ENCODE data around the gene C1orf226. TPM values are rescaled to one million over a fixed set of nuclear protein-coding genes. Genes with fewer than 3 reads are reported as not detected.

The C1orf226 gene
- total and polyA plus RNA-seq, 12 donors: 1.0 to 6.7 (median 5.3) TPM

- Histone ChIP-seq H3K9me3 (no peaks in the 10 kb centered on the region), H3K36me3 (peaks cover 0 to 4% (median 0%) of the 10 kb centered on the region in 9 donors), H3K4me3 (no peak overlapping the region), H3K4me1 (no peaks in the 10 kb centered on the region), H3K27me3 (no peaks in the 10 kb centered on the region), H3K27ac (no peak overlapping the region)
- no peak for DNase-seq
- no peak for ATAC-seq
- WGBS, 2 donors: 84 to 100% methylated on average over 1 of the region's 1 CpG
- TF ChIP-seq CTCF (IDR thresholded peaks at IDR 0.05): no peak
- intact Hi-C loops (cut with DNase I): no loop called here
Measured at GRCh38 chr1:162342452-162342983, 39.0 kb upstream of the C1orf226 start.

DNA sequence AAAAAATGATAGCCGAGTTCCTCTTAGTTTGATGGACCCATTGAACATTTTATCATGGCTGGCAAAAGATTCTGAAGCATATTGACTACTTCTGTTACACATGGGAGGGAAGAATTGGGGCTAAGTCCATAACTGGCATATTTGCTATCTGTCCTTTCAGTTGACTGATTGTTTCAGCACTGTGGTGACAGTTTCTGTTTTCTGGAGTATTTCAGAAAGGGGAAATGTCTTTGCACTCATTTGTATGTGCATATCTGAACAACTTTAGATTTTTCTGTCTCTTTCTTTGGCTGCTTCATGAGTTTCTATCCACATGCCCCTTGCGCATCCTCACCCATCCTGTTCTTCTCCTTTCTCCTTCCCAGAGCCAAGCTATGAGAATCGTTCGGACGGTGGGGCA, 38.1 kb upstream of the C1orf226 start:
- ATAC-seq: no peak
- no peak overlapping the region for H3K4me3 ChIP-seq
- intact Hi-C loops (cut with DNase I): no loop called here
- peaks cover 0 to 4% (median 0%) of the 10 kb centered on the region in 9 donors for H3K36me3 ChIP-seq
- no peaks in the 10 kb centered on the region for H3K27me3 ChIP-seq
- DNase-seq: no peak
- no peaks in the 10 kb centered on the region for H3K9me3 ChIP-seq
- TF ChIP-seq CTCF (IDR thresholded peaks at IDR 0.05): no peak
- H3K4me1 ChIP-seq: no peaks in the 10 kb centered on the region
- H3K27ac ChIP-seq: no peak overlapping the region
- WGBS, 2 donors: 90 to 95% methylated on average over 5 of the region's 5 CpGs

DNA sequence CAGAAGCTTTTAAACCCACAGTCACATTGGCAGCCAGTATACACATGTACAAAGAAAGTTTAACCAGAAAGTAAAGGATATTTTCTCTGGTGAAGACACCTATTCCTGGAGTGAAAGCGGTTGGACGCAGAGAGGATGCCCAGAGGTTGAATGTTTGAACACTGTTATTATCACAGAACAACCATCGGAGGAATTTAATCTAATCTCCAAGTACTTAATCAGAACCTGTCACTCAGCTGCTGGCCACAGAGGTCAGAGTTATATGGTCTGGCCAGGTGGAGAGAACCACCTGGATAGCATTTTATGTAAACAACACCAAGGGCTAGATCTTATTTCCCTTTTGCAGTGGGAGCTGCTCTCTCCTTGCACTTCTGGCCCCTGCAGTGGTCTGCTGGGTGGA, 34.2 kb upstream of the C1orf226 start:
- no peak for TF ChIP-seq CTCF (IDR thresholded peaks at IDR 0.05)
- no peak for DNase-seq
- intact Hi-C loops (cut with DNase I): no loop called here
- 63 to 65% methylated on average over 3 of the region's 3 CpGs for WGBS, 2 donors
- Histone ChIP-seq H3K27me3 (no peaks in the 10 kb centered on the region), H3K4me3 (no peak overlapping the region), H3K36me3 (peaks cover 0 to 4% (median 0%) of the 10 kb centered on the region in 9 donors), H3K4me1 (peaks cover 0 to 13% (median 8%) of the 10 kb centered on the region in 9 donors), H3K27ac (no peak overlapping the region), H3K9me3 (no peaks in the 10 kb centered on the region)
- no peak for ATAC-seq

GRCh38 chr1:162349635-162350330, 31.7 kb upstream of the C1orf226 start:
- peaks cover 0 to 19% (median 8%) of the 10 kb centered on the region in 9 donors for H3K4me1 ChIP-seq
- no peak overlapping the region for H3K4me3 ChIP-seq
- H3K36me3 ChIP-seq: peaks cover 0 to 4% (median 0%) of the 10 kb centered on the region in 9 donors
- intact Hi-C loops (cut with DNase I): no loop called here
- no peaks in the 10 kb centered on the region for H3K9me3 ChIP-seq
- ATAC-seq: peak in 1 of 8 donors; percentile 61
- no peaks in the 10 kb centered on the region for H3K27me3 ChIP-seq
- DNase-seq: no peak
- 48 to 63% methylated on average over 11 of the region's 11 CpGs for WGBS, 2 donors
- H3K27ac ChIP-seq: peak overlapping the region in 2 of 10 donors; percentile 5 to 11
- TF ChIP-seq CTCF (IDR thresholded peaks at IDR 0.05): no peak
